Pancreas (tissue), 10 donors: ENCODE results near the gene ZNF765. TPM values are rescaled to one million over a fixed set of nuclear protein-coding genes. Genes with fewer than 3 reads are reported as not detected.

ENCODE experiments used
- ATAC-seq, 4 donors: fragments of 200-7000 bp; cut with Tn5 transposase; one replicate each; pipeline versions ENCODE4 v1.8.0 to v1.9.1; 2020; ENCODE audit warnings: mild to moderate bottlenecking in 4 of 4, moderate library complexity in 4 of 4
- DNase-seq, 6 donors: peaks; one replicate each; pipeline ENCODE4 v3.0.0-alpha.2; 2020
- FAIRE-seq: peaks from 2 replicates; lab custom pipeline; 2012; peaks lifted over from hg19 to GRCh38; lab: Jason Lieb, UNC
- H3K27ac ChIP-seq, 4 donors: fragments of 200-600 bp; sonication (generic); 1 replicate in 3 of 4; 2 replicates in 1 of 4; pipeline versions ENCODE4 v1.5.0 to v1.8.0; 2020
- H3K27me3 ChIP-seq, 4 donors: fragments of 200-600 bp; one replicate each; pipeline ENCODE4 v1.8.0; 2021
- H3K36me3 ChIP-seq, 3 donors: fragments of 200-600 bp; sonication (generic) in 1 of 3; one replicate each; pipeline versions ENCODE4 v1.5.0 to v1.8.0; 2020 to 2021
- H3K4me1 ChIP-seq, 3 donors: fragments of 200-600 bp; one replicate each; pipeline ENCODE4 v1.8.0; 2021
- H3K4me3 ChIP-seq, 4 donors: fragments of 200-600 bp; sonication (generic) in 2 of 4; one replicate each; pipeline versions ENCODE4 v1.5.0 to v1.8.0; 2020 to 2021
- H3K9me3 ChIP-seq, 4 donors: fragments of 200-600 bp; one replicate each; pipeline ENCODE4 v1.8.0; 2021
- CTCF ChIP-seq, 4 donors: fragments of 200-600 bp; sonication (generic) in 3 of 4; IDR thresholded peaks; one replicate each; pipeline versions ENCODE4 v1.5.0 to v1.8.0; 2021; ENCODE audit warnings: antibody characterized with exemption in 4 of 4
- WGBS, 2 donors: extraction: QIAGEN DNeasy Blood & Tissue Kit; methylation state at CpG; one replicate each; pipeline ENCODE4 v1.1.7; 2013; 5-methylcytosine and 5-hydroxymethylcytosine counted together
- intact Hi-C, 3 donors: fragments of 100-400 bp; cut with DNase I; formaldehyde crosslinking; loops; one replicate each; pipeline versions ENCODE4 v1.11.1 to v1.14.2; 2022
- polyA plus RNA-seq, 2 donors: library from polyadenylated mRNA; stranded (reverse); fragments of 200-250 nt; gene quantifications; one replicate each; pipeline ENCODE4 v1.2.3, GENCODE V29; 2013
- total RNA-seq, 6 donors: library from RNA; stranded (reverse); fragmentation: NEBNext Ultra II Directional in 4 of 6; extraction: Animal tissue kit (Norgen Biotek cat#: 25700) in 4 of 6; gene quantifications; one replicate each; pipeline versions ENCODE4 v1.2.1 to v1.2.4, GENCODE V29; 2021 to 2023
- donor health status: healthy with polysubstance abuse.
- donor health status: DM: no; HTN: no; CAD: no; lungs with moderate emphysema.
- donor health status: DM: no; HTN: no; CAD: no.
- donor health status: control.
- donor health status: control.
- donor health status: Bipolar disorder and iron deficiency.
- donor health status: DM: yes; HTN: yes; CAD: no.
- donor health status: DM: no; HTN: no; CAD: no.
- donor health status: DM: no; HTN: no; CAD: no.
- donor health status: DM: yes; HTN: yes; CAD: no.

ZNF765 gene
- total and polyA plus RNA-seq, 8 donors: 3.5 to 10.1 (median 5.6) TPM

- H3K36me3 ChIP-seq: peaks cover 0 to 37% (median 0%) of the 10 kb centered on the region in 3 donors
- FAIRE-seq: no peak
These were observed 20.2 kb upstream of the ZNF765 start for GRCh38 chr19:53374743-53375142.

GRCh38 chr19:53381376-53381775 is 13.6 kb upstream of the ZNF765 start:
- no peak overlapping the region for H3K27ac ChIP-seq
- ATAC-seq: no peak
- DNase-seq: no peak
- 99% methylated on average over 3 of the region's 3 CpGs for WGBS, 2 donors
- intact Hi-C loops: no loop called here
- no peak for FAIRE-seq
- peaks cover 0 to 9% (median 0%) of the 10 kb centered on the region in 4 donors for H3K9me3 ChIP-seq
- H3K36me3 ChIP-seq: peaks cover 0 to 42% (median 12%) of the 10 kb centered on the region in 3 donors
- H3K27me3 ChIP-seq: no peaks in the 10 kb centered on the region
- H3K4me3 ChIP-seq: no peak overlapping the region
- no peak for TF ChIP-seq CTCF (IDR thresholded peaks at IDR 0.05)
- no peaks in the 10 kb centered on the region for H3K4me1 ChIP-seq

More at GRCh38 chr19:53374743-53375142, 20.2 kb upstream of the ZNF765 start:
- TF ChIP-seq CTCF (IDR thresholded peaks at IDR 0.05): no peak
- Histone ChIP-seq H3K9me3 (no peaks in the 10 kb centered on the region), H3K27me3 (no peaks in the 10 kb centered on the region), H3K4me3 (no peak overlapping the region), H3K4me1 (no peaks in the 10 kb centered on the region), H3K27ac (no peak overlapping the region)
- intact Hi-C loops: no loop called here
- 97 to 100% methylated on average over 1 of the region's 1 CpG for WGBS, 2 donors
- ATAC-seq (no peak), DNase-seq (no peak)

GRCh38 chr19:53388168-53388567 is 6.8 kb upstream of the ZNF765 start:
- Histone ChIP-seq H3K27me3 (no peaks in the 10 kb centered on the region), H3K9me3 (no peaks in the 10 kb centered on the region), H3K36me3 (no peaks in the 10 kb centered on the region), H3K27ac (no peak overlapping the region), H3K4me3 (no peak overlapping the region), H3K4me1 (no peaks in the 10 kb centered on the region)
- WGBS, 2 donors: 86 to 92% methylated on average over 3 of the region's 3 CpGs
- DNase-seq (no peak), ATAC-seq (no peak), FAIRE-seq (no peak)
- no peak for TF ChIP-seq CTCF (IDR thresholded peaks at IDR 0.05)
- intact Hi-C loops: no loop called here

- Histone ChIP-seq H3K9me3 (no peaks in the 10 kb centered on the region), H3K36me3 (no peaks in the 10 kb centered on the region), H3K4me3 (no peak overlapping the region), H3K27me3 (no peaks in the 10 kb centered on the region), H3K27ac (no peak overlapping the region), H3K4me1 (no peaks in the 10 kb centered on the region)
- ATAC-seq: no peak
- no peak for FAIRE-seq
- 91 to 93% methylated on average over 5 of the region's 5 CpGs for WGBS, 2 donors
- DNase-seq: no peak
- no peak for TF ChIP-seq CTCF (IDR thresholded peaks at IDR 0.05)
- intact Hi-C loops: no loop called here
These were observed 6.0 kb upstream of the ZNF765 start for GRCh38 chr19:53388904-53389303.

- H3K27ac ChIP-seq: no peak overlapping the region
- H3K36me3 ChIP-seq: no peaks in the 10 kb centered on the region
- WGBS, 2 donors: 70 to 72% methylated on average over 8 of the region's 8 CpGs
- TF ChIP-seq CTCF (IDR thresholded peaks at IDR 0.05): no peak
- no peaks in the 10 kb centered on the region for H3K9me3 ChIP-seq
- ATAC-seq (no peak), FAIRE-seq (no peak), DNase-seq (no peak)
- H3K27me3 ChIP-seq: no peaks in the 10 kb centered on the region
- peaks cover 5% of the 10 kb centered on the region in 3 donors for H3K4me1 ChIP-seq
- H3K4me3 ChIP-seq: no peak overlapping the region
- intact Hi-C loops: no loop called here
These were observed 5.4 kb upstream of the ZNF765 start for GRCh38 chr19:53389571-53389970.
